ENCODE data around the gene CHRNA5.

Gene CHRNA5

DNA sequence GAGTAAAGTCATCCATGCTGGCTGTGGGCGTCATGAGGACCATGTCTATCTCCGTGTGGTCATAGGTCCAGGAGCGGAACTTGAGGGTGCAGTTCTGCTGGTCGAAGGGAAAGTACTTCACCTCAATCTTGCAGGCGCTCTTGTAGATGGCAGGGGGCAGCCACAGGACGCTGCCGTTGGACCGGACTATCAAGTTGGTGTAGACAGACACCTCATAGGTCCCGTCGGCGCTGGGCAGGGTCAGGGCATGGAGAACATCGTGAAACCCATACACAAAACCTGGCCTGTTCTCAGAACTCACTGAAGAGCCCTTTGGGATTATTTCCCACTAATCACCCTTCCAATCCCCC, 64.4 kb downstream of the CHRNA5 start:
- H2BK5ac ChIP-seq (ENCODE audit: low read length): no peak overlapping the region
- H3K4me3 ChIP-seq (ENCODE audit: low read length in 2 of 2): no peak overlapping the region
- H4K91ac ChIP-seq (ENCODE audit: low read depth, low read length, poor library complexity): no peak overlapping the region
- H2BK15ac ChIP-seq (ENCODE audit: low read length): no peak overlapping the region
- H3K9ac ChIP-seq (ENCODE audit: low read depth, low read length, poor library complexity): no peak overlapping the region
- no peak overlapping the region for H3K14ac ChIP-seq (ENCODE audit: low read length)
- no peaks in the 10 kb centered on the region for H3K36me3 ChIP-seq (replicated peaks in 1 of 2; ENCODE audit: control insufficient read depth in 2 of 2, insufficient read depth in 2 of 2, low read length in 2 of 2)
- no peak for DNase-seq (ENCODE audit: low spot score)
- WGBS, 2 donors (ENCODE audit: extremely low coverage in 2 of 2, insufficient read length in 2 of 2, insufficient replicate concordance in 1 of 2): no CpG with 5 or more reads among the region's 12 CpGs
- peak overlapping the region; percentile 90 for H3K23ac ChIP-seq (ENCODE audit: low read depth, low read length, poor library complexity)
- no peak overlapping the region for H2BK120ac ChIP-seq (ENCODE audit: low read depth, low read length)
- H2AFZ ChIP-seq (ENCODE audit: low read length): no peak overlapping the region
- no peak overlapping the region for H4K8ac ChIP-seq (ENCODE audit: low read depth, low read length)
- no peak overlapping the region for H3K18ac ChIP-seq (ENCODE audit: low read length)
- no peak overlapping the region for H3K4ac ChIP-seq (ENCODE audit: low read length)
- H3K27ac ChIP-seq (replicated peaks; ENCODE audit: low read length): no peak overlapping the region
- H2BK12ac ChIP-seq (ENCODE audit: low read length): peak overlapping the region; percentile 46
- H3K9me3 ChIP-seq (replicated peaks in 1 of 2; ENCODE audit: control insufficient read depth in 2 of 2, insufficient read depth in 1 of 2, low read depth in 1 of 2, low read length in 2 of 2): peaks cover 2 to 3% of the 10 kb centered on the region in 2 donors
- H3K79me1 ChIP-seq (ENCODE audit: low read depth, low read length): no peaks in the 10 kb centered on the region
- H3K4me1 ChIP-seq (ENCODE audit: control insufficient read depth in 2 of 2, insufficient read depth in 1 of 2, low read depth in 1 of 2, low read length in 2 of 2): no peaks in the 10 kb centered on the region
- H3K27me3 ChIP-seq (ENCODE audit: control insufficient read depth in 3 of 3, insufficient read depth in 3 of 3, low read depth in 1 of 3, low read length in 3 of 3): peaks cover 0 to 60% (median 6%) of the 10 kb centered on the region in 3 experiments
- H3K4me2 ChIP-seq (ENCODE audit: insufficient read depth, low read length, poor library complexity, severe bottlenecking): no peak overlapping the region
- no peak overlapping the region for H2AK5ac ChIP-seq (ENCODE audit: low read depth, low read length)

DNA sequence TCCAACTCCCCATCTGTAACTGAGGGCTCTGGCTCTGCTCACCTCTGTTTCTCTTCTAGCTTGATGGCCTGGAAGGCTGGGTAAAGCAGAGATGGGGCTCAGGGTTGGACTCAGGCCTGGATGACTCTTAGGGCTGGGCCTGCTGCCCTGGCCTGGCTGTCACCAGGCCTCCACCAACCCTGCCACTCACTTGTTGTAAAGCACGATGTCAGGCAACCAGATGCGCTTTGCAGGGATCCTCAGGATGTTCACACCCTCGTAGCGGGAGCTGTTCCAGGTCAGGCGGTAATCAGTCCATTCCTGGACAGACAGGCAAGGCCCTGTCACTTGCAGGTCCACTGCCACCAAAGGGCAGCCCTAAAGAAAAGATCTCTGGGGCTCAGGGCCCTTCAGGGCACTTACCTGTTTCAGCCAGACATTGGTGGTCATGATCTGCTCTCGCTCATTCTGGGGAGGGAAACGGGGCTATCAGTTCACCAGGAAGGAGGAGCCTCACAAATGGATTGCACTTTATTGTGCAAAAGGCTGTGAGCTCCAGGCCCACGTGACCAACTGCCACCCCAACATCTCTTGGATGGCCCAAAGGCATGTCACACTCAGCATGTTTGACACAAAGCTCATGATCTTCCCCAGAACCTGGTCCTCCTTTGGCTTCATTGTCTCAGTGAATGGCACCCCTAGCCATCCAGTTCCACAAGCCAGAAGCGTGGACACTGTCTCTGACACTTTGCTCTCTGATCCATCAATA, 65.7 kb downstream of the CHRNA5 start:
- Histone ChIP-seq H4K8ac (ENCODE audit: low read depth, low read length) (no peak overlapping the region), H3K36me3 (replicated peaks in 1 of 2; ENCODE audit: control insufficient read depth in 2 of 2, insufficient read depth in 2 of 2, low read length in 2 of 2) (no peaks in the 10 kb centered on the region), H2BK12ac (ENCODE audit: low read length) (no peak overlapping the region), H2BK120ac (ENCODE audit: low read depth, low read length) (no peak overlapping the region), H3K27ac (replicated peaks; ENCODE audit: low read length) (no peak overlapping the region), H3K14ac (ENCODE audit: low read length) (no peak overlapping the region), H3K4me3 (ENCODE audit: low read length in 2 of 2) (no peak overlapping the region), H3K18ac (ENCODE audit: low read length) (no peak overlapping the region), H3K4me1 (ENCODE audit: control insufficient read depth in 2 of 2, insufficient read depth in 1 of 2, low read depth in 1 of 2, low read length in 2 of 2) (no peaks in the 10 kb centered on the region), H4K91ac (ENCODE audit: low read depth, low read length, poor library complexity) (no peak overlapping the region), H2BK15ac (ENCODE audit: low read length) (no peak overlapping the region), H3K27me3 (ENCODE audit: control insufficient read depth in 3 of 3, insufficient read depth in 3 of 3, low read depth in 1 of 3, low read length in 3 of 3) (peaks cover 0 to 46% (median 4%) of the 10 kb centered on the region in 3 experiments), H3K4me2 (ENCODE audit: insufficient read depth, low read length, poor library complexity, severe bottlenecking) (no peak overlapping the region), H2BK5ac (ENCODE audit: low read length) (no peak overlapping the region), H2AK5ac (ENCODE audit: low read depth, low read length) (no peak overlapping the region), H3K9ac (ENCODE audit: low read depth, low read length, poor library complexity) (no peak overlapping the region), H3K9me3 (replicated peaks in 1 of 2; ENCODE audit: control insufficient read depth in 2 of 2, insufficient read depth in 1 of 2, low read depth in 1 of 2, low read length in 2 of 2) (peaks cover 2 to 3% of the 10 kb centered on the region in 2 donors), H3K23ac (ENCODE audit: low read depth, low read length, poor library complexity) (no peak overlapping the region), H2AFZ (ENCODE audit: low read length) (no peak overlapping the region), H3K4ac (ENCODE audit: low read length) (no peak overlapping the region), H3K79me1 (ENCODE audit: low read depth, low read length) (no peaks in the 10 kb centered on the region)
- WGBS, 2 donors (ENCODE audit: extremely low coverage in 2 of 2, insufficient read length in 2 of 2, insufficient replicate concordance in 1 of 2): no CpG with 5 or more reads among the region's 9 CpGs
- no peak for DNase-seq (ENCODE audit: low spot score)

DNA sequence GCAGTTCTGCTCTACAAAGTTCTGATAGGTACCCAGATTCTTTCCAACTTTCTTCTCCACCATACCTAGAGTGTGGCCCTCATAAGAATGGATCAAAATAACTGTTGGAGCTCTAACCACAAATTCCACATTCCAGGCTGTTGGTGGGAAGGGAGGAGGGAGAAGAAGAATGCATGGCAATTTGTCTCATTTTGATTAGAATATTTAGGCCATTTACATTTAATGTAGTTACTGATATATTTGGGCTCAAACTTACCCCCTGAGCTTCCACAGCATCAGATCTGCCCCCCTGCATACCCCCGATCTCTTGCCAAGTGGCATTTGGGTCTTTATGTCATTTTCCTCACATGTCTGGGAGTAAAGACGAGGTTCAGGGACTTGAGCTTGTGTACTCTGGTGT, 68.0 kb downstream of the CHRNA5 start:
- Histone ChIP-seq H3K23ac (ENCODE audit: low read depth, low read length, poor library complexity) (no peak overlapping the region), H3K27me3 (ENCODE audit: control insufficient read depth in 3 of 3, insufficient read depth in 3 of 3, low read depth in 1 of 3, low read length in 3 of 3) (peaks cover 0 to 36% (median 4%) of the 10 kb centered on the region in 3 experiments), H2AFZ (ENCODE audit: low read length) (no peak overlapping the region), H3K79me1 (ENCODE audit: low read depth, low read length) (no peaks in the 10 kb centered on the region), H3K4me3 (ENCODE audit: low read length in 2 of 2) (no peak overlapping the region), H3K9ac (ENCODE audit: low read depth, low read length, poor library complexity) (no peak overlapping the region), H2BK15ac (ENCODE audit: low read length) (no peak overlapping the region), H3K4ac (ENCODE audit: low read length) (no peak overlapping the region), H3K4me2 (ENCODE audit: insufficient read depth, low read length, poor library complexity, severe bottlenecking) (no peak overlapping the region), H2BK120ac (ENCODE audit: low read depth, low read length) (no peak overlapping the region), H3K14ac (ENCODE audit: low read length) (no peak overlapping the region), H3K4me1 (ENCODE audit: control insufficient read depth in 2 of 2, insufficient read depth in 1 of 2, low read depth in 1 of 2, low read length in 2 of 2) (no peaks in the 10 kb centered on the region), H3K9me3 (replicated peaks in 1 of 2; ENCODE audit: control insufficient read depth in 2 of 2, insufficient read depth in 1 of 2, low read depth in 1 of 2, low read length in 2 of 2) (peaks cover 2 to 3% of the 10 kb centered on the region in 2 donors), H2AK5ac (ENCODE audit: low read depth, low read length) (no peak overlapping the region), H2BK5ac (ENCODE audit: low read length) (no peak overlapping the region), H3K27ac (replicated peaks; ENCODE audit: low read length) (no peak overlapping the region), H3K18ac (ENCODE audit: low read length) (no peak overlapping the region), H4K8ac (ENCODE audit: low read depth, low read length) (no peak overlapping the region), H2BK12ac (ENCODE audit: low read length) (no peak overlapping the region), H3K36me3 (replicated peaks in 1 of 2; ENCODE audit: control insufficient read depth in 2 of 2, insufficient read depth in 2 of 2, low read length in 2 of 2) (no peaks in the 10 kb centered on the region), H4K91ac (ENCODE audit: low read depth, low read length, poor library complexity) (no peak overlapping the region)
- DNase-seq (ENCODE audit: low spot score): no peak
- WGBS, 2 donors (ENCODE audit: extremely low coverage in 2 of 2, insufficient read length in 2 of 2, insufficient replicate concordance in 1 of 2): no CpG with 5 or more reads among the region's 2 CpGs

DNA sequence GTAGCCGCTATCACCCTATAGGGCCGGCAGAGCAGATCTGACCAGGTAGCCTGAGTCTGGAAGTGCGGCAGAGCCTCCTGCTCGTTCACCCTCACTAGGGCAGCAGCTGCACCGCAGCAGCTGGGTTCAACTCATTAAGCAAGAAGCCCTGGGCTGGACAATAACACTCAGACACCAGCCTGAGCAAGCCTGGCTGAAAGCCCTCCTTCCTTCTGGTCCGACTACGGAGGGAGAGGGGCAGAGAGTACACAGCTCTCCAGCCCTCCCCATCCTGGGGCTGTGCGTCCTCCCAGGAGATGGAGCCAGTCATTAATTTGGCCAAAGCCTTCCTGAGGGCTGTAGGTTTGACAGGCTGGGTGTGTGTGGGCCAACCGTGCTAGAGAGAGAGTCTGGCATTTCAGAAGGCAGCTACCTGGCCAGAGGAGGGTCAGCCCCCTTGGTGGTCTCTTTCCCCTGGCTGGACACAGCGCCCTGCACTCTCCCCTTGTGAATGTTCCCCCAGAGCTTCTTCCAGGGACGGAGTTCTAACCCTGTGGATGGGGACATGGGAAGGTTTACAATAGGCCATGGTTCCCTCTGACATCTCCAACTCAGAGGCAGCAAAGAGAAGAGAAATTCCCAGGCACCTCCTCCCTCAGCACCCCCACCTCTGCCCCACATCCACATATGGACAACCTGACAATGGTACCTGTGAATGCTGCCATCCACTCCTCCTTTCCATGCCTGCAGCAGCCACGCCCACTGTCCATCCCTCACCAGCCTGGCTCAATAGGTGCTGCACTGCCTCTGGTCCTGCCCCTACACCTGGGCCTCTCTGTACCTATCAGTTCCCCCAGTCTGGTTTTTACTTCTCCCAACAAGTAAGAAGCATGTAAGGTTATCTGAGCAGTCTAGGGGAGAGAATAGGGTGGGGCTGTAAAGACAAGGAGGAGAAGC, 69.2 kb downstream of the CHRNA5 start:
- H4K91ac ChIP-seq (ENCODE audit: low read depth, low read length, poor library complexity): no peak overlapping the region
- peak overlapping the region; percentile 64 for H3K9ac ChIP-seq (ENCODE audit: low read depth, low read length, poor library complexity)
- H3K36me3 ChIP-seq (replicated peaks in 1 of 2; ENCODE audit: control insufficient read depth in 2 of 2, insufficient read depth in 2 of 2, low read length in 2 of 2): no peaks in the 10 kb centered on the region
- H3K4ac ChIP-seq (ENCODE audit: low read length): no peak overlapping the region
- H2AK5ac ChIP-seq (ENCODE audit: low read depth, low read length): peak overlapping the region; percentile 3
- no peak for DNase-seq (ENCODE audit: low spot score)
- no peak overlapping the region for H3K4me2 ChIP-seq (ENCODE audit: insufficient read depth, low read length, poor library complexity, severe bottlenecking)
- H3K23ac ChIP-seq (ENCODE audit: low read depth, low read length, poor library complexity): no peak overlapping the region
- no peak overlapping the region for H2AFZ ChIP-seq (ENCODE audit: low read length)
- no peak overlapping the region for H3K14ac ChIP-seq (ENCODE audit: low read length)
- no CpG with 5 or more reads among the region's 12 CpGs for WGBS, 2 donors (ENCODE audit: extremely low coverage in 2 of 2, insufficient read length in 2 of 2, insufficient replicate concordance in 1 of 2)
- no peak overlapping the region for H2BK5ac ChIP-seq (ENCODE audit: low read length)
- no peaks in the 10 kb centered on the region for H3K4me1 ChIP-seq (ENCODE audit: control insufficient read depth in 2 of 2, insufficient read depth in 1 of 2, low read depth in 1 of 2, low read length in 2 of 2)
- H3K27ac ChIP-seq (replicated peaks; ENCODE audit: low read length): no peak overlapping the region
- H3K27me3 ChIP-seq (ENCODE audit: control insufficient read depth in 3 of 3, insufficient read depth in 3 of 3, low read depth in 1 of 3, low read length in 3 of 3): peaks cover 0 to 27% (median 2%) of the 10 kb centered on the region in 3 experiments
- no peak overlapping the region for H3K18ac ChIP-seq (ENCODE audit: low read length)
- H3K9me3 ChIP-seq (replicated peaks in 1 of 2; ENCODE audit: control insufficient read depth in 2 of 2, insufficient read depth in 1 of 2, low read depth in 1 of 2, low read length in 2 of 2): peaks cover 0 to 3% of the 10 kb centered on the region in 2 donors
- H4K8ac ChIP-seq (ENCODE audit: low read depth, low read length): no peak overlapping the region
- no peak overlapping the region for H2BK15ac ChIP-seq (ENCODE audit: low read length)
- no peaks in the 10 kb centered on the region for H3K79me1 ChIP-seq (ENCODE audit: low read depth, low read length)
- no peak overlapping the region for H2BK120ac ChIP-seq (ENCODE audit: low read depth, low read length)
- H2BK12ac ChIP-seq (ENCODE audit: low read length): no peak overlapping the region
- peak overlapping the region in 1 of 2 donors; percentile 12 for H3K4me3 ChIP-seq (ENCODE audit: low read length in 2 of 2)

All from neuronal stem cell (in vitro differentiated cells).